Smooth muscle cell (in vitro differentiated cells): ENCODE measurements around the gene RAB24. TPM values are rescaled to one million over a fixed set of nuclear protein-coding genes. Genes with fewer than 3 reads are reported as not detected.

Experiments used
- DNase-seq: peaks from one replicate; lab custom pipeline; 2025; ENCODE audit not compliant: unreplicated experiment; lab: John Stamatoyannopoulos, UW
- H2AFZ ChIP-seq: fragments of 200-600 bp; sonication (generic); 2 replicates; pipeline ENCODE4 v1.6.0; 2016; ENCODE audit warnings: antibody characterized with exemption, low read depth, mild to moderate bottlenecking
- H3F3A ChIP-seq: fragments of 200-600 bp; sonication (generic); 2 replicates; pipeline ENCODE4 v1.6.0; 2017; ENCODE audit warnings: antibody characterized with exemption, low read depth
- H3K27ac ChIP-seq: fragments of 200-600 bp; sonication (generic); 2 replicates; pipeline ENCODE4 v1.5.1; 2016; ENCODE audit warnings: low read depth, mild to moderate bottlenecking
- H3K27me3 ChIP-seq: fragments of 200-600 bp; sonication (generic); 2 replicates; pipeline ENCODE4 v1.6.1; 2016; ENCODE audit warnings: low read depth, mild to moderate bottlenecking
- H3K36me3 ChIP-seq: fragments of 200-600 bp; sonication (generic); 2 replicates; pipeline ENCODE4 v1.5.1; 2016; ENCODE audit warnings: low read depth
- H3K4me1 ChIP-seq: fragments of 200-600 bp; sonication (generic); 2 replicates; pipeline ENCODE4 v1.5.1; 2016; ENCODE audit warnings: low read depth
- H3K4me2 ChIP-seq: fragments of 200-600 bp; sonication (generic); 2 replicates; pipeline ENCODE4 v1.6.0; 2016; ENCODE audit warnings: mild to moderate bottlenecking
- H3K4me3 ChIP-seq: fragments of 200-600 bp; sonication (generic); 2 replicates; pipeline ENCODE4 v1.5.1; 2016; ENCODE audit warnings: mild to moderate bottlenecking
- H3K79me2 ChIP-seq: fragments of 200-600 bp; sonication (generic); 2 replicates; pipeline ENCODE4 v1.6.0; 2016; ENCODE audit warnings: low read depth, mild to moderate bottlenecking
- H3K9ac ChIP-seq: fragments of 200-600 bp; sonication (generic); 2 replicates; pipeline ENCODE4 v1.6.0; 2016; ENCODE audit warnings: low read depth
- H3K9me3 ChIP-seq: fragments of 200-600 bp; sonication (generic); replicated peaks from 2 replicates; pipeline ENCODE4 v1.5.1; 2016; ENCODE audit warnings: low read depth
- H4K20me1 ChIP-seq: fragments of 200-600 bp; sonication (generic); 2 replicates; pipeline ENCODE4 v1.6.0; 2016; ENCODE audit warnings: low read depth
- WGBS: methylation state at CpG from one replicate; pipeline ENCODE4 v1.1.7; 2016; ENCODE audit warnings: low lambda C conversion rate; 5-methylcytosine and 5-hydroxymethylcytosine counted together
- polyA plus RNA-seq: library from polyadenylated mRNA; unstranded; fragments of >200 nt; fragmentation: Nextera tagmentation; extraction: Ambion mirVana; gene quantifications from 2 replicates; pipeline ENCODE4 v1.2.1, GENCODE V29; 2016
- total RNA-seq: library from RNA; depleted of rRNA; stranded (reverse); fragments of >200 nt; gene quantifications from 2 replicates; pipeline ENCODE4 v1.2.3, GENCODE V29; 2014
- TF ChIP-seq, protein P1 (sequence below): fragments of 200-600 bp; sonication (generic); IDR thresholded peaks from 2 replicates; pipeline ENCODE4 v1.5.1; 2017; ENCODE audit warnings: borderline replicate concordance, mild to moderate bottlenecking, antibody characterized with exemption; ENCODE audit not compliant: insufficient read depth, poor library complexity, severe bottlenecking

RAB24 gene
- total and polyA plus RNA-seq, 2 experiments from 2014 or later, result 41.8 to 46.4 TPM

DNA sequence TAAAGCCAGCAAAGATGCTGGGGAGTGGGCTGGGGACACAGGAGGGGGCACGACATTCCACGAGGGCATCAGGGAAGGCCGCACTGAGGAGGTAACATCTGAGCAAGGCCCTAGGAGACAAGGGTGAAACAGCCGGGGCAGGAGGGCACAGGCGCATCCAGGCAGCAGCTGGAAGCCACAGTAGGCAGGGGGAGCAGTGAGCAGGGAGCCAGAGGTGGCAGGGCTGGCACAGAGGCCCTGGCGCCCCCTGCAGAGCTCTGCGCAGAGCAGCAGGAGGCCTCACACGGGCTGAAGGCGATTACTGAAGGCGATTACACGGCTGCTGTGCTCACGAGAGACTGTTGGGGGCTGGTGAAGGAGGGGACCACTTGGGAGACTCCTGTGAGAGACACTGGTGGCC is 32.6 kb upstream of the RAB24 start:
- H3K79me2 ChIP-seq, result peaks cover 11% of the 10 kb centered on the region
- no peaks in the 10 kb centered on the region for H3K36me3 ChIP-seq
- H4K20me1 ChIP-seq, result peaks cover 34% of the 10 kb centered on the region
- no peaks in the 10 kb centered on the region for H3F3A ChIP-seq
- no peaks in the 10 kb centered on the region for H3K27me3 ChIP-seq
- no peaks in the 10 kb centered on the region for H3K4me1 ChIP-seq
- TF ChIP-seq, protein P1, sequence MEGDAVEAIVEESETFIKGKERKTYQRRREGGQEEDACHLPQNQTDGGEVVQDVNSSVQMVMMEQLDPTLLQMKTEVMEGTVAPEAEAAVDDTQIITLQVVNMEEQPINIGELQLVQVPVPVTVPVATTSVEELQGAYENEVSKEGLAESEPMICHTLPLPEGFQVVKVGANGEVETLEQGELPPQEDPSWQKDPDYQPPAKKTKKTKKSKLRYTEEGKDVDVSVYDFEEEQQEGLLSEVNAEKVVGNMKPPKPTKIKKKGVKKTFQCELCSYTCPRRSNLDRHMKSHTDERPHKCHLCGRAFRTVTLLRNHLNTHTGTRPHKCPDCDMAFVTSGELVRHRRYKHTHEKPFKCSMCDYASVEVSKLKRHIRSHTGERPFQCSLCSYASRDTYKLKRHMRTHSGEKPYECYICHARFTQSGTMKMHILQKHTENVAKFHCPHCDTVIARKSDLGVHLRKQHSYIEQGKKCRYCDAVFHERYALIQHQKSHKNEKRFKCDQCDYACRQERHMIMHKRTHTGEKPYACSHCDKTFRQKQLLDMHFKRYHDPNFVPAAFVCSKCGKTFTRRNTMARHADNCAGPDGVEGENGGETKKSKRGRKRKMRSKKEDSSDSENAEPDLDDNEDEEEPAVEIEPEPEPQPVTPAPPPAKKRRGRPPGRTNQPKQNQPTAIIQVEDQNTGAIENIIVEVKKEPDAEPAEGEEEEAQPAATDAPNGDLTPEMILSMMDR, result peak; percentile 7
- no peaks in the 10 kb centered on the region for H3K9me3 ChIP-seq
- H3K9ac ChIP-seq, result no peak overlapping the region
- WGBS, result 86% methylated on average over 12 of the region's 12 CpGs
- H3K27ac ChIP-seq, result no peak overlapping the region
- H3K4me2 ChIP-seq, result no peak overlapping the region
- no peak for DNase-seq
- no peak overlapping the region for H2AFZ ChIP-seq
- H3K4me3 ChIP-seq, result no peak overlapping the region

DNA sequence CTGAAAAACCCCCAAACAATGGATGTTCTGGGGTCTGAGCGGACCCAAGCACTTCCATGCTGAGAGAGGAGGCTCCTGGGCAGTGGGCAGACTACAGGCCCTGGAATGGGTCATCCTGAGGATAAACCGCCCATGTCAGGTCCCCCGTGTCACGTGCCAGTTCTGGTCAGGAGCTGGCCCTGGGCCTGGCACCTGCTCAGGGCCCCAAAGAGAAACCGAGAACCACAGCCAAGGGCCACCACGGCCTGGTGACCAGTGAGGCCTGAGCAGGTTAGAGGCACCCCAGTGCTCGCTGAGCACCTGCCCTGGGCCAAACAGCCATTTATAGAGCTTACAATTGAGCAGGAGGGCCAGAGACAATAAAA is 32.2 kb upstream of the RAB24 start:
- Histone ChIP-seq H3K27me3 (no peaks in the 10 kb centered on the region), H3K4me3 (no peak overlapping the region), H3F3A (no peaks in the 10 kb centered on the region), H3K36me3 (no peaks in the 10 kb centered on the region), H3K27ac (no peak overlapping the region), H3K4me1 (no peaks in the 10 kb centered on the region), H3K4me2 (no peak overlapping the region), H3K9ac (no peak overlapping the region), H2AFZ (no peak overlapping the region), H3K9me3 (no peaks in the 10 kb centered on the region), H3K79me2 (peaks cover 10% of the 10 kb centered on the region), H4K20me1 (peaks cover 38% of the 10 kb centered on the region)
- TF ChIP-seq, protein P1, result no peak
- no peak for DNase-seq
- WGBS, result 96% methylated on average over 7 of the region's 7 CpGs

DNA sequence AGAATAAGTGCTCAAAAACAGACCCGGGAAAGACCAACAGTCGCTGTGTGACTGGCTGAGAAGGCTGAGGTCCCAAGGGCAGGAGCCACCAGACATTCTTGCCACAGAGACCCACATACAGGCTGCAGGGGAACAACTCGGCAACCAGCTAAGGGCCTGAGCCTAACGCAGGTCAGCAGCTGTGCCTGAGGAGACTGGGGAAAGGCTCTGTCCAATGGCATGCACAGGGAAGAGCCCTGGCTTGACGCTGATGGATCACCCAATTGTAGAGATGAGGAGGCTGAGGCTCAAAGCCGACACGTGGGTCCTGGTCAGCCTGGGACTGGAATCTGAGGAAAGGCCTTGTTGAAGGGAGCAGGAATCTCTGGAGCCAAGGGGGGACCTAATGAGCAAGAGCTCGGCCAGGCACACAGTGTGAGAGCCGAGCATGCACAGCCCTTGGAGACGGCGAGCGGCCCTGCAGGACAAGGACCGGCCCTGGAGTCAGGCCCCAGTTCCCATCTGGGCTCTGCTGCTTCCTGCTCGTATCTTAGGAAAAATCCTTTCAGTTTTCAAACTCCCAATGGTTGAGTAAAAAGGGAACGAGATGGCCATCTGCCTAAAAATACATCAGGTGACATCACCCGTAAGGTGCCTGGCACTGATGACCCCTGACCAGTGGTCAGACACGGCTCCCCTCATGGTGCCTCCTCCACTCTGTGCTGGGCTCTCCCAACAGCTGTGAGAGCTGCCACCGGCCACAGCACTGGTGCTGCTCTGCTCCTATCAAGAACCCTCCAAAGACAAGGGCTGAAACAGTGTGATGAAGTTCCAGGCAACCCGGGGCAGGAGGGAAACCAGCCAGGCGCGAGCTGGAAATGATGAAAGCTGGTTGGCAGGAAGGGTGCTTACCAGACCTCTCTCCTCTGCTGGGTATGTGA is 31.5 kb upstream of the RAB24 start:
- no peak overlapping the region for H3K4me3 ChIP-seq
- no peaks in the 10 kb centered on the region for H3K27me3 ChIP-seq
- H3K27ac ChIP-seq, result no peak overlapping the region
- H2AFZ ChIP-seq, result no peak overlapping the region
- peaks cover 7% of the 10 kb centered on the region for H3K79me2 ChIP-seq
- no peak overlapping the region for H3K9ac ChIP-seq
- H3F3A ChIP-seq, result no peaks in the 10 kb centered on the region
- H4K20me1 ChIP-seq, result peaks cover 34% of the 10 kb centered on the region
- WGBS, result 96% methylated on average over 21 of the region's 21 CpGs
- H3K4me2 ChIP-seq, result no peak overlapping the region
- H3K4me1 ChIP-seq, result no peaks in the 10 kb centered on the region
- no peaks in the 10 kb centered on the region for H3K36me3 ChIP-seq
- no peaks in the 10 kb centered on the region for H3K9me3 ChIP-seq
- TF ChIP-seq, protein P1, result no peak
- no peak for DNase-seq

DNA sequence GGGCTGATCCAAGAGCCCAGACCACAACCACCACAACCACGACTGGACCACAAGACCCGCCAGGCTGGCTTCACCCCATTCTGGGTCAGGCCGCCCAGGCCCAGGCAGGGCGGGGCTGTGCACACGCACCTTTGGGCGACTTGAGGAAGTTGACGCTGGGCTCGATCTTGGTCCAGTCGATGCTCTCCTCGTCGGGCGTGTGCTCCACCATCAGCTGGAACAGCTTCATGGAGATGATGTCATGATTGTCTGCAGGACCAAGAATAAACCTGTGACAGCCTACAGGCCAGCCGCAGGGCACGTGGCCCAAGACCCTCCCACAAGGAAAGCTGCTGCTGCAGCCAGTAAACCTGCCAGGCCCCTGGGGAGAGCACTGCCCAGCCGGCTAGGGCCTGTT is 30.6 kb upstream of the RAB24 start:
- Histone ChIP-seq H3K9ac (no peak overlapping the region), H3K27ac (no peak overlapping the region), H4K20me1 (peaks cover 31% of the 10 kb centered on the region), H2AFZ (no peak overlapping the region), H3K36me3 (no peaks in the 10 kb centered on the region), H3K27me3 (no peaks in the 10 kb centered on the region), H3K4me2 (no peak overlapping the region), H3F3A (no peaks in the 10 kb centered on the region), H3K4me3 (no peak overlapping the region), H3K79me2 (no peaks in the 10 kb centered on the region), H3K4me1 (no peaks in the 10 kb centered on the region), H3K9me3 (no peaks in the 10 kb centered on the region)
- TF ChIP-seq, protein P1, result no peak
- DNase-seq, result no peak
- WGBS, result 93% methylated on average over 15 of the region's 15 CpGs
